Uterus (tissue), 4 donors: ENCODE results near the gene CELF4. TPM values are rescaled to one million over a fixed set of nuclear protein-coding genes. Genes with fewer than 3 reads are reported as not detected.

ENCODE experiments used
- DNase-seq, 2 donors: peaks; one replicate each; pipeline ENCODE4 v3.0.0-alpha.2; 2019 to 2020
- H3K27ac ChIP-seq, 2 donors: fragments of 200-600 bp; sonication (generic); 1 replicate in 1 of 2; 2 replicates in 1 of 2; pipeline ENCODE4 v1.5.1; 2016 to 2018
- H3K27me3 ChIP-seq, 2 donors: fragments of 200-600 bp; sonication (generic); one replicate each; pipeline ENCODE4 v1.5.1; 2018 to 2019; ENCODE audit warnings: control low read depth in 1 of 2
- H3K36me3 ChIP-seq, 2 donors: fragments of 200-600 bp; sonication (generic); one replicate each; pipeline ENCODE4 v1.5.1; 2019; ENCODE audit warnings: control low read depth in 1 of 2
- H3K4me1 ChIP-seq, 2 donors: fragments of 200-600 bp; sonication (generic); one replicate each; pipeline ENCODE4 v1.5.1; 2018 to 2019; ENCODE audit warnings: control low read depth in 1 of 2
- H3K4me3 ChIP-seq, 2 donors: fragments of 200-600 bp; sonication (generic); 1 replicate in 1 of 2; 2 replicates in 1 of 2; pipeline ENCODE4 v1.5.1; 2018 to 2019; ENCODE audit warnings: mild to moderate bottlenecking in 1 of 2
- H3K9me3 ChIP-seq, 2 donors: fragments of 200-600 bp; sonication (generic); one replicate each; pipeline ENCODE4 v1.5.1; 2019; ENCODE audit warnings: control low read depth in 1 of 2
- POLR2A ChIP-seq, 2 donors: fragments of 450-650 bp; IDR thresholded peaks; one replicate each; pipeline ENCODE4 v1.6.1; 2016; ENCODE audit warnings: antibody characterized with exemption in 2 of 2, mild to moderate bottlenecking in 1 of 2, moderate library complexity in 1 of 2
- intact Hi-C: fragments of 100-400 bp; cut with DNase I; formaldehyde crosslinking; loops from one replicate; pipeline ENCODE4 v1.15.1; 2023; ENCODE audit warnings: low total_unique reads
- total RNA-seq, 4 donors: library from RNA; depleted of rRNA in 3 of 4; stranded (reverse); fragments of >200 nt in 3 of 4; gene quantifications; one replicate each; pipeline versions ENCODE4 v1.1.0 to v1.2.4, GENCODE V29; 2014 to 2023
- TF ChIP-seq, protein P1 (sequence below), 4 experiments: fragments of 200-600 bp in 2 of 4; fragments of 450-650 bp in 2 of 4; sonication (generic) in 2 of 4; IDR thresholded peaks; one replicate each; pipeline ENCODE4 v1.5.1; 2016 to 2019; ENCODE audit warnings: antibody characterized with exemption in 4 of 4, mild to moderate bottlenecking in 2 of 4, moderate library complexity in 1 of 4
- donor health status: DM: yes; HTN: yes; CAD: no.

Gene CELF4
- total RNA-seq, 4 donors from 2014 or later: 0.18 to 1.7 TPM; not detected in 2

DNA sequence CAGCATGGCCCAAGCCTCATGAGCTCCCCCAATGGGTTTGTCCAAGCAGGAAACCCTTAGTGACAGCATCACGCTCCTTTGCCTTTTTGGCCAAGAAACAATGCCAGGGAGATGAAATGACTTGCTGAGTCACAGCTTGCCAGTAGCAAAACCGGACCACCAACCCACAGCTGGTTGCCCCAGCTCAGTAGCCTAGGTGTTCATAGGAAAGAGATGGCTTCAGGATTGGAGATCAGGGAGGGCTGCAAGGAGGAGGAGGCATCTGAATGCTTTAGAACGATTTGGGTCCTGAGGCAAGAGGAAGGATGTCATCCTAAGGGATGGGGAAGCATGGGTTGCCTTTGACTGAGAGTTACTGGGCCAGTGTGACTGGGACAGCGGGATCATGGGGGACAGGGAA is 116.7 kb downstream of the CELF4 start:
- Histone ChIP-seq H3K9me3 (no peaks in the 10 kb centered on the region), H3K4me3 (no peak overlapping the region), H3K27me3 (no peaks in the 10 kb centered on the region), H3K4me1 (peaks cover 0 to 8% of the 10 kb centered on the region in 2 donors), H3K27ac (no peak overlapping the region), H3K36me3 (no peaks in the 10 kb centered on the region)
- TF ChIP-seq, protein P1, sequence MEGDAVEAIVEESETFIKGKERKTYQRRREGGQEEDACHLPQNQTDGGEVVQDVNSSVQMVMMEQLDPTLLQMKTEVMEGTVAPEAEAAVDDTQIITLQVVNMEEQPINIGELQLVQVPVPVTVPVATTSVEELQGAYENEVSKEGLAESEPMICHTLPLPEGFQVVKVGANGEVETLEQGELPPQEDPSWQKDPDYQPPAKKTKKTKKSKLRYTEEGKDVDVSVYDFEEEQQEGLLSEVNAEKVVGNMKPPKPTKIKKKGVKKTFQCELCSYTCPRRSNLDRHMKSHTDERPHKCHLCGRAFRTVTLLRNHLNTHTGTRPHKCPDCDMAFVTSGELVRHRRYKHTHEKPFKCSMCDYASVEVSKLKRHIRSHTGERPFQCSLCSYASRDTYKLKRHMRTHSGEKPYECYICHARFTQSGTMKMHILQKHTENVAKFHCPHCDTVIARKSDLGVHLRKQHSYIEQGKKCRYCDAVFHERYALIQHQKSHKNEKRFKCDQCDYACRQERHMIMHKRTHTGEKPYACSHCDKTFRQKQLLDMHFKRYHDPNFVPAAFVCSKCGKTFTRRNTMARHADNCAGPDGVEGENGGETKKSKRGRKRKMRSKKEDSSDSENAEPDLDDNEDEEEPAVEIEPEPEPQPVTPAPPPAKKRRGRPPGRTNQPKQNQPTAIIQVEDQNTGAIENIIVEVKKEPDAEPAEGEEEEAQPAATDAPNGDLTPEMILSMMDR (IDR thresholded peaks at IDR 0.05): no peak
- no peak for TF ChIP-seq POLR2A (IDR thresholded peaks at IDR 0.05)
- no peak for DNase-seq
- intact Hi-C loops: no loop called here

DNA sequence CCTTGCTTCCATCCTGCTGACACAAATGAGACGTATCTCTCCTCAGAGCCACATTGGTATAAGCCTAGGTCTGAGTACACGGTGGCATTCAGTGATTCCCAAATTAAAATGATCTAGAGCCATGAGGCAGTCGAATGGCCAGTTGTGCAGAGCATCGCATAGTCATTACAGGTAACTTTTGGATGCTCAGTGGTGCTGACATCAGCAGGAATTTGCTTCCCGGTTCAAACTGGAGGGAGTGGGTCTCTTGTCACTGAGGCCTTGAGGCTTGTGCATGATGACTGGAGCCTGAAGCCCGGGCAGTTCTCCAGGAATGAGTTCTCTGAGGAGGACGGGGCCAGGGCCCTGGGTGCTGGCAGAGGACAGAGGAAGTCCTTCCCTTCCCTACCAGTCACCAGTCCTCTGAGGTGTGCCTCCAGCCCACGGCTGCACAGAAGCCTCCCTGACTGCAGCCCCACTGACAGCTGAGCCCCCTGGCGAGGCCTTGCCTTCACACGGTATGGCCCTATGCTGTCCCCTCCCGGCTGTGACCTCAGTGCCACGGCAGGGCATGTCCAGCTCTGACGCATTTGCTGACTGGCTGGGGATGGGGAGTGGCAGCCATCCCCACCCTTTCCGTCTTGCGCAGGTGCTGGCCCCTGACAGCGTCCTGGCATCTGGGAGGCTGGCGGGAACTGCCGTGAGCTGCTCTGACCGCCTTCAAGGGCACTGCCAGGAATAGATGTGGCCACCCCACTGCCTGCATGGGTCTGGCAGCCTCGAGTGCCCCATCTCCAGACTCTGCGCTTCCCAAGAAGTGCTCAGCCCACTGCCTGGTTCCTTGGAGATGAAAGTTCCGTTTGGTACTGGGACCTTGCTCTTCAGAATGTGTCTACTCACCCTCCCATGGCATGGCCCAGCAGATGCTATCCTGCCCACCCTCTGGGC is 117.4 kb downstream of the CELF4 start:
- H3K36me3 ChIP-seq: no peaks in the 10 kb centered on the region
- no peak overlapping the region for H3K27ac ChIP-seq
- intact Hi-C loops: no loop called here
- DNase-seq: no peak
- TF ChIP-seq POLR2A (IDR thresholded peaks at IDR 0.05): no peak
- TF ChIP-seq, protein P1 (IDR thresholded peaks at IDR 0.05): no peak
- H3K9me3 ChIP-seq: no peaks in the 10 kb centered on the region
- H3K4me1 ChIP-seq: peaks cover 0 to 4% of the 10 kb centered on the region in 2 donors
- no peaks in the 10 kb centered on the region for H3K27me3 ChIP-seq
- no peak overlapping the region for H3K4me3 ChIP-seq

DNA sequence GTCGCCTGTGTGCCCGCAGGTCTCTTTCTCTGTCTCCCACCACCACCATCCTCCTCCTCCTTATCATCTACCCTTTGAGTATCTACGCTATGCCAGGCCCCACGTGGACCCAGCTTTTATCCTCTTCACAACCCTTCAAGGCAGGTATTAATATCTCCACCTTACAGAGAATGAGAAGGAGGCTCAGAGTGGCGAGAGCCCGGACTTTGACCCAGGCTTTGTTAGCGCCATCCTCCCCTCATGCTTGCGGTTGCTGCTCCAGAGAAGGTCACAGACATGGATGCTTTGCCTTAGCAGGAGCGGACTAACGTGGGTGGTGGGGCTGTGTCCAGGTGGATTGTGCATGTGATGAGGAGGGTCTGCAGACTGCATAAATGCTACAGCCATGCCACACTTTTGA is 119.8 kb downstream of the CELF4 start:
- TF ChIP-seq POLR2A (IDR thresholded peaks at IDR 0.05): no peak
- TF ChIP-seq, protein P1 (IDR thresholded peaks at IDR 0.05): no peak
- Histone ChIP-seq H3K9me3 (no peaks in the 10 kb centered on the region), H3K4me1 (no peaks in the 10 kb centered on the region), H3K4me3 (no peak overlapping the region), H3K36me3 (no peaks in the 10 kb centered on the region), H3K27me3 (no peaks in the 10 kb centered on the region), H3K27ac (no peak overlapping the region)
- intact Hi-C loops: no loop called here
- no peak for DNase-seq

DNA sequence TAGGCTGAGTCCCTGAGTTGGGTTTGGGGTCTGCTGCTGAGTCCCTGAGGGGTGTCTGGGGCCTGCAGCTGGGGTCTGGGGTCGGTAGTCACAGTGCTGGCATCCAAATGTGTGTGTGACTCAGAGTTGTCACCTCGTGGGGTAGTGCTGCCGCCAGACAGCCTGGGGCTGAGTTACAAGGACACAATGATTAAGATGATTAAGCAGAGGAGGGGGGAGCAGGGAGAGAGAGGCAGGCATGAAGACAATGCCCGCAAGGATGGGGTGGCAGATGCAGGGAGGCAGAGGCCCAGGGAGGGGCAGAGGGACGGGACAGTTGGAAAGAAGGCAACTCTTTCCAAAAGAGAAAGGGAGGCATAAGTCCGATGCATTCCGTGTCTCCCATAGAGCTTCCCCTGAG is 120.2 kb downstream of the CELF4 start:
- Histone ChIP-seq H3K27ac (no peak overlapping the region), H3K4me1 (no peaks in the 10 kb centered on the region), H3K36me3 (no peaks in the 10 kb centered on the region), H3K27me3 (no peaks in the 10 kb centered on the region), H3K4me3 (no peak overlapping the region), H3K9me3 (no peaks in the 10 kb centered on the region)
- TF ChIP-seq, protein P1 (IDR thresholded peaks at IDR 0.05): no peak
- no peak for TF ChIP-seq POLR2A (IDR thresholded peaks at IDR 0.05)
- DNase-seq: no peak
- intact Hi-C loops: no loop called here

DNA sequence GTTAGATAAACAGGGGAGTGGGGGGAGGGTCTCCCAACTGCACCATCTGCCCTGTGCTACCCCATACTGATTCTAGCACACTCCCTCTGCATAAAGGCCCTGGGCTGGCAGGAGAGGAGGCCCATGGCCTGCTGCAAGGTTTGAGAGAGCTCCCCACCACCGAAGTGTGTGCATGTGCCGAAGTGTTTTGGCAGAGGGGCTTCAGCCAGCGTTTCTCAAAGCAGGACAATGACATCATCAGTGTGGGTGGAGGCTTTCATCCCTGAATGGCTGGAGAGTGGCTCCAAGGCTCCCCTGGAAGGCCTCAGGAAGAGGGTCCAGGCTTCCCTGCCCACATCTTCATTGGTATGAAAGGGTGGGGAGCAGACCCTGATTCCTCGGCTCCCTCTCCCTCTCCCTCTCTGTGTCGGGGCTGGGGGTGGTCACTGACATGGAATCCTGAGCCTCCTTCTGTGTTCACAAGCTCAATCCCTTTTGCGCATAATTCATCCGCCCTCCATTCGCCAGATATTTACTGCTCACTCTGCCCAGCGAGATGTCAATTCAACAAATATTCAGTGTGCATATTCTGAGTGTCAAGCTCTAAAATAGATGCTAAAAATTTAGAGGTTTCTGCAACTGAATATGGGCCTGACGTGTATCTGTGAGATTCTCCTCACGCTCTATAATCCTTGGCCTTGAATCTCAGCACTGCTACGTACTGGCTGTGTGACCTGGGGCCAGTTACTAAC is 122.1 kb downstream of the CELF4 start:
- DNase-seq: no peak
- H3K4me3 ChIP-seq: no peak overlapping the region
- H3K36me3 ChIP-seq: no peaks in the 10 kb centered on the region
- H3K27ac ChIP-seq: no peak overlapping the region
- H3K4me1 ChIP-seq: no peaks in the 10 kb centered on the region
- TF ChIP-seq POLR2A (IDR thresholded peaks at IDR 0.05): no peak
- TF ChIP-seq, protein P1 (IDR thresholded peaks at IDR 0.05): no peak
- H3K27me3 ChIP-seq: no peaks in the 10 kb centered on the region
- no peaks in the 10 kb centered on the region for H3K9me3 ChIP-seq
- intact Hi-C loops: no loop called here
